GM18861 (cell line): ENCODE measurements around the gene TIGD3.

Experiments used
- ATAC-seq: cut with Tn5 transposase; IDR thresholded peaks from one replicate; pipeline ENCODE4 v1.9.1; 2021; ENCODE audit not compliant: unreplicated experiment

Gene TIGD3

DNA sequence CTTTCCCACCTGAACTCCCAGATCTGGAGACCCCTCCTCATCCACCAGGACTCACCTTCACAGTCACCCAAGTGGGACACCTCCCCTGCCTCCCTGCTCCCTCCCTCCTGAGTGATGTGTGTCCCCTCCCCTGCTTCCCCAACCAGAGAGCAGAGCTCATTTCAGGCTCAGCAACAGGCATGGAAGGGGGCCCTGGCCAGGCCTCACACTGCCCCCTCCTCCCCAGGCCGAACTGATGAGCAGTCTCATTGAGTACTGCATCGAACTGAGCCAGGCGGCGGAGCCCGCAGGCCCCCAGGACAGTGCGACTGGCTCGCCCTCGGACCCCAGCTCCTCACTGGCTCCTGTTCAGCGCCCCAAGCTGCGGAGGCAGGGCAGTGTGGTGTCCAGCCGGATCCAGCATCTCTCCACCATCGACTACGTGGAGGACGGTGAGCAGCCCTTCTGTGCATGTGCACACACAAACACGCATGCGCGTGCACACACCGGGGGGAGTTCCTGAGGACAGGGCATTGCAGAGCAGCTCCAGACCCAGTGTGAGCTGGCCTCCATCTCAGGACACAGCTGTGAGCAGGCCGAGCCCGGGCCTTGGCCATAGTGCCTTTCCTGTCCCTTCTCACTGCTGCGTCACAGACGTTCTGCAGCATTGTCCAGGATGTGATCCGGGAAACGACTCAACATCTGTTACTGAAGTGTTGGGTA, 50.2 kb downstream of the TIGD3 start:
- no peak for ATAC-seq
